Natural killer cell (primary cell): ENCODE results near the gene AEN. TPM values are rescaled to one million over a fixed set of nuclear protein-coding genes. Genes with fewer than 3 reads are reported as not detected.

Experiments used
- ATAC-seq, 3 donors: fragments of 150-1000 bp in 2 of 3; fragments of 200-7000 bp in 1 of 3; cut with Tn5 transposase; 1 replicate in 1 of 3; 2 replicates in 2 of 3; pipeline ENCODE4 v1.10.0; 2021; ENCODE audit warnings: mild to moderate bottlenecking in 2 of 3, moderate library complexity in 2 of 3
- DNase-seq, 2 donors: peaks; one replicate each; pipeline versions ENCODE4 v3.0.0 to v3.0.0-alpha.2; 2013 to 2021; ENCODE audit warnings: mixed read lengths in 1 of 2
- H3K27ac ChIP-seq: one replicate; pipeline ENCODE4 v1.5.1; 2013; ENCODE audit warnings: mild to moderate bottlenecking, low read length
- H3K27me3 ChIP-seq: one replicate; pipeline ENCODE4 v1.6.1; 2013; ENCODE audit warnings: low read length; ENCODE audit not compliant: control insufficient read depth, insufficient read depth
- H3K36me3 ChIP-seq: one replicate; pipeline ENCODE4 v1.6.1; 2013; ENCODE audit warnings: low read length; ENCODE audit not compliant: control insufficient read depth, insufficient read depth
- H3K4me1 ChIP-seq: one replicate; pipeline ENCODE4 v1.6.1; 2013; ENCODE audit warnings: low read length; ENCODE audit not compliant: control insufficient read depth, insufficient read depth
- H3K4me3 ChIP-seq: one replicate; pipeline ENCODE4 v1.5.1; 2013; ENCODE audit warnings: low read length
- H3K9me3 ChIP-seq: one replicate; pipeline ENCODE4 v1.6.1; 2013; ENCODE audit warnings: low read length; ENCODE audit not compliant: control insufficient read depth, insufficient read depth
- H3K27ac Mint-ChIP-seq, 2 donors: one replicate each; pipeline ENCODE4 v1.8.0; 2022; ENCODE audit warnings: mild to moderate bottlenecking in 2 of 2, mixed read lengths in 2 of 2, moderate library complexity in 1 of 2
- H3K27me3 Mint-ChIP-seq, 2 donors: one replicate each; pipeline ENCODE4 v1.8.0; 2022; ENCODE audit warnings: low read depth in 2 of 2, mixed read lengths in 2 of 2
- H3K36me3 Mint-ChIP-seq: one replicate; pipeline ENCODE4 v1.8.0; 2022; ENCODE audit warnings: mixed read lengths
- H3K4me1 Mint-ChIP-seq, 2 donors: one replicate each; pipeline ENCODE4 v1.8.0; 2022; ENCODE audit warnings: mixed read lengths in 2 of 2
- H3K4me3 Mint-ChIP-seq: one replicate; pipeline ENCODE4 v1.8.0; 2022; ENCODE audit warnings: mild to moderate bottlenecking, moderate library complexity, mixed read lengths
- H3K9me3 Mint-ChIP-seq, 2 donors: one replicate each; pipeline ENCODE4 v1.8.0; 2022; ENCODE audit warnings: mixed read lengths in 2 of 2
- CTCF ChIP-seq: fragments of 200-600 bp; IDR thresholded peaks from one replicate; pipeline ENCODE4 v1.8.0; 2022; ENCODE audit warnings: antibody characterized with exemption
- WGBS: methylation state at CpG from one replicate; pipeline ENCODE4 v1.1.7; 2013; ENCODE audit warnings: missing lambda C conversion rate; ENCODE audit not compliant: insufficient coverage; 5-methylcytosine and 5-hydroxymethylcytosine counted together
- intact Hi-C: fragments of 100-400 bp; cut with micrococcal nuclease; formaldehyde crosslinking; loops from one replicate; pipeline ENCODE4 v1.14.2; 2022
- total RNA-seq, 4 donors: library from RNA; stranded (reverse); fragments of 120-200 nt in 1 of 4; gene quantifications; one replicate each; pipeline versions ENCODE4 v1.2.3 to v1.2.4, GENCODE V29; 2013 to 2022

AEN gene
- total RNA-seq, 3 donors from 2014 or later (not counting 1 experiment from before 2014, with no cell fraction given): 19.9 to 26.9 (median 20.9) TPM

GRCh38 chr15:88607951-88608350 is 13.2 kb upstream of the AEN start:
- DNase-seq (no peak), ATAC-seq (no peak)
- Mint-ChIP-seq H3K36me3 (no peaks in the 10 kb centered on the region), H3K9me3 (no peaks in the 10 kb centered on the region), H3K4me1 (peaks cover 11 to 14% of the 10 kb centered on the region in 2 donors), H3K4me3 (no peak overlapping the region), H3K27ac (no peak overlapping the region), H3K27me3 (peaks cover 69 to 97% of the 10 kb centered on the region in 2 donors)
- Histone ChIP-seq H3K27me3 (peaks cover 55% of the 10 kb centered on the region), H3K36me3 (no peaks in the 10 kb centered on the region), H3K4me3 (no peak overlapping the region), H3K9me3 (no peaks in the 10 kb centered on the region), H3K27ac (no peak overlapping the region), H3K4me1 (peaks cover 13% of the 10 kb centered on the region)
- WGBS: no CpG with 5 or more reads among the region's 1 CpG
- no peak for TF ChIP-seq CTCF
- intact Hi-C loops: no loop called here

DNA sequence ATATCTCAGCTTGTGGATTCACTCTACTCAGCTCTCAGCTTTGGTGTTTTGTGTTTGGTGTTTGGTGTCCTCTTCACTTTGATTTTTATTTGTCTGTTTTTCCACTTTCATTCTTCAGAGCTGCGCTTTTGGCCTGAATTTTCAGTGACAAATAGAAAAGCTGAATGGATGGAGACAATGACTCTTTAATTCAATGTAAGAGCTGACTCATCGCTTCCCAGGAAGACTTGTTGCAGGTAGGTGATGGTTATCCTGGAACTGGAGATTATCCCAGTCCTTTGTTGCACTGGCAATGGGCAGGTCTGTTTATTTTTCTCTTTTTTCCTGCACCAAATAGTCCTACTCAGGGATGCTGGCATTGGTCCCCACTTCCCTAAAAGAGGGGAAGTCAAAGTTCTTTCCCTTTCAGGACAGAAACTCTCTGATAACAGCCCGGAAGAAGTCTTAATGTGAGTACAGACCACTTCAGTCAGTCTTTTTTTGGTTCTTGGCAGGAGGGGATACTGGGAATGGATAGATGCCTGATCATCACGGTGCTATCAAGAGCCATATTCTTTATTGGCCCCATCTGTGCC is 12.4 kb upstream of the AEN start:
- Mint-ChIP-seq H3K27ac (no peak overlapping the region), H3K9me3 (no peaks in the 10 kb centered on the region), H3K4me3 (no peak overlapping the region), H3K27me3 (peaks cover 70 to 97% of the 10 kb centered on the region in 2 donors), H3K4me1 (peaks cover 11 to 12% of the 10 kb centered on the region in 2 donors), H3K36me3 (no peaks in the 10 kb centered on the region)
- no peak for TF ChIP-seq CTCF
- no peaks in the 10 kb centered on the region for H3K9me3 ChIP-seq
- H3K27me3 ChIP-seq: peaks cover 49% of the 10 kb centered on the region
- no peaks in the 10 kb centered on the region for H3K36me3 ChIP-seq
- DNase-seq (no peak), ATAC-seq (no peak)
- peaks cover 13% of the 10 kb centered on the region for H3K4me1 ChIP-seq
- no peak overlapping the region for H3K4me3 ChIP-seq
- intact Hi-C loops: no loop called here
- 47% methylated on average over 4 of the region's 4 CpGs for WGBS
- no peak overlapping the region for H3K27ac ChIP-seq

GRCh38 chr15:88609344-88610090 is 11.6 kb upstream of the AEN start:
- WGBS: 97% methylated on average over 4 of the region's 4 CpGs
- H3K4me3 Mint-ChIP-seq: no peak overlapping the region
- no peak for TF ChIP-seq CTCF
- H3K9me3 Mint-ChIP-seq: no peaks in the 10 kb centered on the region
- Histone ChIP-seq H3K4me3 (no peak overlapping the region), H3K4me1 (peaks cover 10% of the 10 kb centered on the region), H3K27ac (no peak overlapping the region), H3K36me3 (no peaks in the 10 kb centered on the region), H3K27me3 (peaks cover 41% of the 10 kb centered on the region), H3K9me3 (no peaks in the 10 kb centered on the region)
- ATAC-seq (no peak), DNase-seq (no peak)
- no peak overlapping the region for H3K27ac Mint-ChIP-seq
- peaks cover 4 to 11% of the 10 kb centered on the region in 2 donors for H3K4me1 Mint-ChIP-seq
- no peaks in the 10 kb centered on the region for H3K36me3 Mint-ChIP-seq
- intact Hi-C loops: no loop called here
- H3K27me3 Mint-ChIP-seq: peaks cover 67 to 95% of the 10 kb centered on the region in 2 donors
